ENCODE results near the gene F12.

GRCh38 chr5:177382423-177383029 is 26.8 kb downstream of the F12 start:
- TF ChIP-seq GATA2 (IDR thresholded peaks at IDR 0.05; ENCODE audit: low read depth, low read length) = no peak
- TF ChIP-seq GATA3 (IDR thresholded peaks at IDR 0.05; ENCODE audit: low read depth, low read length) = no peak
